HEK293 (cell line): ENCODE results near the gene SLC35F3.

Experiments
- ZFP3 ChIP-seq: fragments of 450-650 bp; formaldehyde crosslinking; IDR thresholded peaks from 2 replicates; pipeline ENCODE4 v1.5.1; 2016; ENCODE audit warnings: low read depth, missing biosample characterization, missing genetic modification characterization
- TF ChIP-seq, protein P1 (sequence below): fragments of 450-650 bp; formaldehyde crosslinking; IDR thresholded peaks from 2 replicates; pipeline ENCODE4 v1.5.1; 2016; ENCODE audit warnings: missing biosample characterization, missing genetic modification characterization
- TF ChIP-seq, protein P2 (sequence below): fragments of 450-650 bp; formaldehyde crosslinking; IDR thresholded peaks from 2 replicates; pipeline ENCODE4 v1.5.1; 2016; ENCODE audit warnings: missing biosample characterization, missing genetic modification characterization

DNA sequence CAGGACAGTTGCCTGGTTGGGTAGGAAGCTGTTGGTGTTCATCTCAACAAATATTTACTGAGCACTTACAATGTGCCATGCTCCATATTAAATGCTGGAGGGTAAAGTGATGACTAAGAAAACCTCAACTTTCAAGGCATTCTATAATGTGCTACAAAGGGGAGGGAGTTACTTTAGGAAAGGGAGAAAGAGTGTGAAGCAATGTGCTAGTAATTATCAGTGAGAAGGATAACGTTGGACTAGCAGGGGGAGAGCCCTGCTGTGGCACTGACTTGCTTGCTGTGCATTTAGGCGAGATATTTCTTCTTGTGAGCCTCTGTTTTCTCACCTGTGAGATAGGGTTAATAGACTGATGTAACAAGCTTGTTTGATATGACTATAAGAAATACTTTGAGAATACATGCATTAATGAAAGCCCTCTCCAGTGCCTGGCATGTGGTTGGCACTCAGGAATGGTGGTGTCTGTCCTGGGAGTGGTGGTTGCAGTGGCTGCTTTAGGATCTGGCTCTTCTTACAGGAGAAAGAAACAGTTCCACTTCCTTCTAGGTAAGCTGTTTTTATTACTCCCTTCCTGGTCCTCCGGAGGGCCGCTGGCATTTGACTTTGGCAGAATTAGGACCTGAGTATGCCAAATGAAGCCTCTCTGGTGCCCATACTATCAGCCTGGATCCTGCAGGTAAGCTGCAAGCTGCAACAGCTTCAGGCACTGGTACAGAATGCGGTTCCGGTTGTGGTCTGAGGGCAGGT, 357.7 kb downstream of the SLC35F3 start:
- TF ChIP-seq, protein P1, sequence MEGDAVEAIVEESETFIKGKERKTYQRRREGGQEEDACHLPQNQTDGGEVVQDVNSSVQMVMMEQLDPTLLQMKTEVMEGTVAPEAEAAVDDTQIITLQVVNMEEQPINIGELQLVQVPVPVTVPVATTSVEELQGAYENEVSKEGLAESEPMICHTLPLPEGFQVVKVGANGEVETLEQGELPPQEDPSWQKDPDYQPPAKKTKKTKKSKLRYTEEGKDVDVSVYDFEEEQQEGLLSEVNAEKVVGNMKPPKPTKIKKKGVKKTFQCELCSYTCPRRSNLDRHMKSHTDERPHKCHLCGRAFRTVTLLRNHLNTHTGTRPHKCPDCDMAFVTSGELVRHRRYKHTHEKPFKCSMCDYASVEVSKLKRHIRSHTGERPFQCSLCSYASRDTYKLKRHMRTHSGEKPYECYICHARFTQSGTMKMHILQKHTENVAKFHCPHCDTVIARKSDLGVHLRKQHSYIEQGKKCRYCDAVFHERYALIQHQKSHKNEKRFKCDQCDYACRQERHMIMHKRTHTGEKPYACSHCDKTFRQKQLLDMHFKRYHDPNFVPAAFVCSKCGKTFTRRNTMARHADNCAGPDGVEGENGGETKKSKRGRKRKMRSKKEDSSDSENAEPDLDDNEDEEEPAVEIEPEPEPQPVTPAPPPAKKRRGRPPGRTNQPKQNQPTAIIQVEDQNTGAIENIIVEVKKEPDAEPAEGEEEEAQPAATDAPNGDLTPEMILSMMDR (tag by site-specific recombination) = no peak
- no peak for TF ChIP-seq ZFP3 (tag by site-specific recombination)
- TF ChIP-seq, protein P2, sequence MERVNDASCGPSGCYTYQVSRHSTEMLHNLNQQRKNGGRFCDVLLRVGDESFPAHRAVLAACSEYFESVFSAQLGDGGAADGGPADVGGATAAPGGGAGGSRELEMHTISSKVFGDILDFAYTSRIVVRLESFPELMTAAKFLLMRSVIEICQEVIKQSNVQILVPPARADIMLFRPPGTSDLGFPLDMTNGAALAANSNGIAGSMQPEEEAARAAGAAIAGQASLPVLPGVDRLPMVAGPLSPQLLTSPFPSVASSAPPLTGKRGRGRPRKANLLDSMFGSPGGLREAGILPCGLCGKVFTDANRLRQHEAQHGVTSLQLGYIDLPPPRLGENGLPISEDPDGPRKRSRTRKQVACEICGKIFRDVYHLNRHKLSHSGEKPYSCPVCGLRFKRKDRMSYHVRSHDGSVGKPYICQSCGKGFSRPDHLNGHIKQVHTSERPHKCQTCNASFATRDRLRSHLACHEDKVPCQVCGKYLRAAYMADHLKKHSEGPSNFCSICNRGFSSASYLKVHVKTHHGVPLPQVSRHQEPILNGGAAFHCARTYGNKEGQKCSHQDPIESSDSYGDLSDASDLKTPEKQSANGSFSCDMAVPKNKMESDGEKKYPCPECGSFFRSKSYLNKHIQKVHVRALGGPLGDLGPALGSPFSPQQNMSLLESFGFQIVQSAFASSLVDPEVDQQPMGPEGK (tag by site-specific recombination) = no peak
